GM12878 (cell line): ENCODE measurements around the gene COL13A1. TPM values are rescaled to one million over a fixed set of nuclear protein-coding genes. Genes with fewer than 3 reads are reported as not detected.

Experiments used
- ATAC-seq: fragments of 200-7000 bp; cut with Tn5 transposase; 3 replicates; pipeline ENCODE4 v1.9.1; 2020; ENCODE audit warnings: mild to moderate bottlenecking, moderate library complexity
- BruUV-seq: library from RNA; stranded (reverse); fragments of 400-500 nt; replicated peaks from 2 replicates; lab custom pipeline; 2021; lab: Mats Ljungman, UMichigan
- CTCF ChIA-PET: fragments of 300-600 bp; sonication (Branson Sonifier 250); formaldehyde crosslinking; extraction: SDS; loops from one replicate; lab custom pipeline; 2021; ENCODE audit warnings: inconsistent platforms; lab: Yijun Ruan, JAX
- POLR2A ChIA-PET: fragments of 350-600 bp; formaldehyde crosslinking; extraction: SDS; loops from one replicate; lab custom pipeline; 2021; ENCODE audit warnings: inconsistent platforms; lab: Charles Lee
- RAD21 ChIA-PET: fragments of 300-600 bp; sonication (Branson Sonifier 250); formaldehyde crosslinking; loops from one replicate; lab custom pipeline; 2023; ENCODE audit warnings: antibody characterized with exemption; ENCODE audit not compliant: unreplicated experiment; lab: Charles Lee
- SMC1A ChIA-PET: fragments of 300-600 bp; sonication (Branson Sonifier 250); formaldehyde crosslinking; loops from one replicate; lab custom pipeline; 2023; ENCODE audit not compliant: unreplicated experiment, uncharacterized antibody; lab: Charles Lee
- DNase-seq: peaks from one replicate; pipeline ENCODE4 v3.0.0-alpha.2; 2011; ENCODE audit warnings: low read depth, low spot score
- FAIRE-seq: peaks from 3 replicates; lab custom pipeline; 2011; peaks lifted over from hg19 to GRCh38; lab: Jason Lieb, UNC
- H2AFZ ChIP-seq: 2 replicates; pipeline ENCODE4 v1.6.0; 2011; ENCODE audit warnings: low read depth, low read length, control low read depth; ENCODE audit not compliant: control insufficient read depth
- H3K27ac ChIP-seq: 2 replicates; pipeline ENCODE4 v1.5.1; 2011; ENCODE audit warnings: control low read depth; ENCODE audit not compliant: control insufficient read depth, insufficient read depth
- H3K27me3 ChIP-seq, 2 experiments: replicated peaks in 1 of 2; 2 replicates each; pipeline versions ENCODE4 v1.6.0 to v1.6.1; 2011; ENCODE audit warnings: low read length in 1 of 2; ENCODE audit not compliant: control insufficient read depth in 2 of 2, insufficient read depth in 2 of 2
- H3K36me3 ChIP-seq, 2 experiments: 2 replicates each; pipeline ENCODE4 v1.5.1; 2011; ENCODE audit warnings: low read length in 1 of 2; ENCODE audit not compliant: control insufficient read depth in 2 of 2, insufficient read depth in 2 of 2
- H3K4me1 ChIP-seq: 2 replicates; pipeline ENCODE4 v1.6.1; 2011; ENCODE audit warnings: mild to moderate bottlenecking, low read length, moderate library complexity, mixed read lengths; ENCODE audit not compliant: control insufficient read depth, insufficient read depth
- H3K4me2 ChIP-seq: 2 replicates; pipeline ENCODE4 v1.6.0; 2011; ENCODE audit warnings: control low read depth; ENCODE audit not compliant: control insufficient read depth, insufficient read depth
- H3K4me3 ChIP-seq: fragments of 200-600 bp; sonication (generic); 2 replicates; pipeline ENCODE4 v1.5.1; 2016
- H3K79me2 ChIP-seq: 2 replicates; pipeline ENCODE4 v1.6.0; 2011; ENCODE audit warnings: low read length; ENCODE audit not compliant: control insufficient read depth, insufficient read depth
- H3K9ac ChIP-seq: 2 replicates; pipeline ENCODE4 v1.8.0; 2011; ENCODE audit warnings: low read length, control low read depth, mixed read lengths; ENCODE audit not compliant: control insufficient read depth, insufficient read depth
- H3K9me3 ChIP-seq: replicated peaks from 3 replicates; pipeline ENCODE4 v1.5.1; 2011; ENCODE audit warnings: mild to moderate bottlenecking, low read length; ENCODE audit not compliant: control insufficient read depth, insufficient read depth
- H4K20me1 ChIP-seq: 2 replicates; pipeline ENCODE4 v1.6.0; 2011; ENCODE audit not compliant: control insufficient read depth, insufficient read depth
- ATF7 ChIP-seq: fragments of 450-650 bp; IDR thresholded peaks from 2 replicates; pipeline ENCODE4 v1.6.1; 2016; ENCODE audit warnings: low read depth, mild to moderate bottlenecking
- EED ChIP-seq: sonication (generic); IDR thresholded peaks from 2 replicates; pipeline ENCODE4 v1.6.1; 2016; ENCODE audit warnings: antibody characterized with exemption, low read depth
- HCFC1 ChIP-seq: fragments of 150-350 bp; IDR thresholded peaks from 2 replicates; pipeline ENCODE4 v1.6.1; 2014; ENCODE audit warnings: low read length
- IKZF1 ChIP-seq: fragments of 450-650 bp; conservative IDR thresholded peaks from 2 replicates; pipeline ENCODE4 v1.6.1; 2017; ENCODE audit warnings: antibody characterized with exemption, mild to moderate bottlenecking
- KDM1A ChIP-seq: fragments of 200-600 bp; sonication (generic); IDR thresholded peaks from 2 replicates; pipeline ENCODE4 v1.6.1; 2016; ENCODE audit warnings: borderline replicate concordance
- MEF2A ChIP-seq: IDR thresholded peaks from 2 replicates; pipeline ENCODE4 v1.6.1; 2011; ENCODE audit warnings: low read depth, mild to moderate bottlenecking, low read length, moderate library complexity; ENCODE audit not compliant: insufficient read depth
- MLLT1 ChIP-seq: fragments of 450-650 bp; IDR thresholded peaks from 2 replicates; pipeline ENCODE4 v1.6.1; 2016; ENCODE audit warnings: mild to moderate bottlenecking
- POLR2A ChIP-seq: IDR thresholded peaks from 2 replicates; pipeline ENCODE4 v1.6.1; 2011; ENCODE audit warnings: low read depth, mild to moderate bottlenecking, low read length
- RUNX3 ChIP-seq: IDR thresholded peaks from 2 replicates; pipeline ENCODE4 v1.6.1; 2012; ENCODE audit warnings: low read length, inconsistent platforms
- SRF ChIP-seq, 2 experiments: IDR thresholded peaks; 2 replicates each; pipeline ENCODE4 v1.6.1; 2011; ENCODE audit warnings: low read depth in 2 of 2, low read length in 2 of 2, mild to moderate bottlenecking in 1 of 2, moderate library complexity in 1 of 2
- ZNF384 ChIP-seq: IDR thresholded peaks from 2 replicates; pipeline ENCODE4 v1.6.1; 2012; ENCODE audit warnings: low read depth, mild to moderate bottlenecking, low read length, improper control_type of control experiment, borderline replicate concordance
- WGBS: methylation state at CpG from one replicate; pipeline ENCODE4 v1.1.6; 2016; ENCODE audit warnings: low lambda C conversion rate; ENCODE audit not compliant: insufficient replicate concordance, insufficient coverage; ENCODE audit errors: missing lambda C conversion rate; 5-methylcytosine and 5-hydroxymethylcytosine counted together
- in situ Hi-C: fragments of 300-500 bp; cut with MboI; formaldehyde crosslinking; loops from 9 replicates; pipeline ENCODE4 v1.14.3; 2018; ENCODE audit warnings: mixed read lengths
- intact Hi-C: fragments of 100-400 bp; cut with micrococcal nuclease; formaldehyde crosslinking; loops from one replicate; pipeline ENCODE4 v1.14.2; 2022; ENCODE audit not compliant: unreplicated experiment
- polyA plus RNA-seq, 11 experiments: library from polyadenylated mRNA; depleted of rRNA in 4 of 11; unstranded in 6 of 11; stranded (reverse) in 5 of 11; fragments of >200 nt; fragmentation: Nextera tagmentation in 4 of 11; fragmentation: Illumina TruSeq in 1 of 11; extraction: Ambion mirVana in 4 of 11; extraction: Trizol in 1 of 11; gene quantifications; 1 replicate in 1 of 11; 2 replicates in 10 of 11; pipeline versions ENCODE4 v1.2.1 to v1.2.3, GENCODE V29; 2011 to 2016; ENCODE audit warnings: inconsistent platforms in 2 of 11, missing spikeins in 2 of 11, low read depth in 1 of 11
- total RNA-seq, 4 experiments: library from RNA; depleted of rRNA in 3 of 4; stranded (reverse); fragments of >200 nt in 3 of 4; fragmentation: Illumina TruSeq in 1 of 4; extraction: Trizol in 1 of 4; gene quantifications; 2 replicates each; pipeline versions ENCODE4 v1.2.1 to v1.2.3, GENCODE V29; 2013 to 2021

The COL13A1 gene
- total and polyA plus RNA-seq, 10 of the 15 experiments (the other 5 are each of a cell fraction or from before 2014, with no cell fraction given), result 0.03 to 0.15 (median 0.05) TPM; not detected in 7

GRCh38 chr10:69873135-69873639 is 71.5 kb downstream of the COL13A1 start:
- 30% methylated on average over 4 of the region's 4 CpGs for WGBS
- CTCF ChIA-PET, result no interaction called here
- TF ChIP-seq MEF2A, result no peak
- no peak for TF ChIP-seq IKZF1
- no peak for TF ChIP-seq ATF7
- TF ChIP-seq POLR2A, result no peak
- no peak for TF ChIP-seq HCFC1
- no peak for TF ChIP-seq SRF (IDR thresholded peaks at IDR 0.05; ENCODE audit: low read depth in 2 of 2, low read length in 2 of 2)
- TF ChIP-seq ZNF384, result no peak
- no peak for TF ChIP-seq MLLT1
- no peak for TF ChIP-seq RUNX3
- TF ChIP-seq EED, result no peak
- no peak for TF ChIP-seq KDM1A
- no peak for ATAC-seq
- Histone ChIP-seq H3K9me3 (no peaks in the 10 kb centered on the region), H3K4me3 (no peak overlapping the region), H3K27me3 (peaks cover 2 to 3% of the 10 kb centered on the region in 2 experiments; a peak in 3 of 4 replicates), H3K27ac (no peak overlapping the region), H3K9ac (no peak overlapping the region), H3K36me3 (no peaks in the 10 kb centered on the region), H3K4me2 (no peak overlapping the region), H3K79me2 (no peaks in the 10 kb centered on the region), H4K20me1 (no peaks in the 10 kb centered on the region), H2AFZ (no peak overlapping the region), H3K4me1 (no peaks in the 10 kb centered on the region)
- BruUV-seq, result no TSS peak
- no peak for FAIRE-seq
- SMC1A ChIA-PET, result no interaction called here
- POLR2A ChIA-PET, result no interaction called here
- in situ Hi-C loops, result no loop called here
- RAD21 ChIA-PET, result no interaction called here
- DNase-seq, result no peak
- intact Hi-C loops, result no loop called here
